PFSK-1 (cell line): Measurements from ENCODE around the gene GAS5.
A peak's percentile ranks its signal among the peaks of the same experiment; 100 is the strongest.

Experiments
- FOXP2 ChIP-seq: optimal IDR thresholded peaks from 2 replicates; pipeline ENCODE3; 2011; ENCODE audit warnings: borderline replicate concordance, control low read depth, inconsistent platforms; ENCODE audit not compliant: insufficient read depth; ENCODE audit errors: extremely low read length, extremely low read depth
- POLR2AphosphoS5 ChIP-seq: IDR thresholded peaks from 2 replicates; pipeline ENCODE4 v1.6.1; 2012; ENCODE audit warnings: low read depth, mild to moderate bottlenecking, control low read depth, low read length, moderate library complexity
- SIN3A ChIP-seq: IDR thresholded peaks from 2 replicates; pipeline ENCODE4 v1.6.1; 2012; ENCODE audit warnings: mild to moderate bottlenecking, low read length, moderate library complexity, borderline replicate concordance; ENCODE audit not compliant: insufficient read depth
- TAF1 ChIP-seq: IDR thresholded peaks from 2 replicates; pipeline ENCODE4 v1.6.1; 2012; ENCODE audit warnings: low read length, control low read depth, borderline replicate concordance; ENCODE audit not compliant: insufficient read depth
- TF ChIP-seq, protein P1 (sequence below), 2 experiments: IDR thresholded peaks; 2 replicates each; pipeline versions ENCODE4 v1.6.1 to v1.8.0; 2011 to 2012; ENCODE audit warnings: low read depth in 2 of 2, low read length in 2 of 2, control low read depth in 1 of 2, inconsistent platforms in 1 of 2, mild to moderate bottlenecking in 1 of 2, moderate library complexity in 1 of 2; ENCODE audit not compliant: insufficient read depth in 1 of 2

The GAS5 gene

DNA sequence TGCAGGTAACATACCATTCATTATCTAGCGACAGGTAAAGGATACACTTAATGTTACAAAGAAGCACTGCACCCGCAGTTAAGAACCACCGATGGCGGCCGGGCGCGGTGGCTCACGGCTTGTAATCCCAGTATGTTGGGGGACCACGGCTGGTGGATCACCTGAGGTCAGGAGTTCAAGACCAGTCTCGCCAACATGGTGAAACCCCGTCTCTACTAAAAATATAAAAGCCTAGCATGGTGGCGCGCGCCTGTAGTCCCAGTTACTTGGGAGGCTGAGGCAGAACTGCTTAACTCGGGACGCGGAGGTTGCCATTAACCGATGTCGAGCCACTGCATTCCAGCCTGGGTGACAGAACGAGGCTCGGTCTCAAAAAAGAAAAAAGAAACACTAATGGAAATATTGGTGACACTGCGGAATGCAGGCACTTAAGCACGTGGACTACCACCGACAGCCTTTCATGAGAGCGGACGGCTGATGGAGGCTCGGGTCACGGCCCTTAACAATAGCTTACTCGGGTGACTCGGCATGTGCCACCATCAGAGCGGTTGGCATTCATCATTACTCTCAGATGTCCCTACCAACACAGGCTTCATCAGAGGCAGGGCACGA lies 542 bp downstream of the GAS5 start:
- TF ChIP-seq TAF1 (0 out of 2 replicates have a peak, but pooled peaks have one; percentile 33), FOXP2 (no peak), SIN3A (no peak)

DNA sequence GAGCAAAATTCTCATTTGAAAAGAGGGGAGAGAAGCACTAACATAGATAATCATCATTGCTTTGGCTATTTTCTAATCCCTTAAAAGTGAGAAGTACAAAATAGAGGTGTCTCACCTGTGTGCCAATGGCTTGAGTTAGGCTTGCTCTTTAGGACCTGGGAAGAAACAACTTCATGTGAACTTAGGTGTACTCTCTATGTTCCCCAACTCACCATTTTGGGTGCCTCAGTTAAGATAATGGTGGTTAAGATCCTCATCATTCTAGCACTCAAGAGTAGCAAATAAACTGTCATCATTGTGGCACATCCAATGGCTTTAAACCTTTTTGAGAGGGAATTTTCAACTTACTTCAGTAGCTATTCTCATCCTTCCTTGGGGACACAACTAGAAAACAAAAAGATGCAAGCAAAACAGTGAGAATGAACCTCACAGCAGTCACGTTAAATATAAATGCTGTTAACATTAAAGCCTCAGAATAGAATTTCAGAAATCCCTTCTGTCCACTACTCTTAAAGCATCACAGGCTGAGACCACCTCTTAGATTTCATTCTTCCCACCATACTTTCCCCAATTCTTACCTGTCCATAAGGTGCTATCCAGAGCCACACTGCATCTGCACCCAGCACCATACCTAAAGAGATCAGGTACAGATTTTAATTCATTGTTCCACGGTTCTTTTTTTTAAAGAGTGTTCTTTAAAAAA lies 1.2 kb downstream of the GAS5 start:
- TF ChIP-seq FOXP2, result no peak
- TF ChIP-seq POLR2AphosphoS5, result 0 out of 2 replicates have a peak, but pooled peaks have one; percentile 9

DNA sequence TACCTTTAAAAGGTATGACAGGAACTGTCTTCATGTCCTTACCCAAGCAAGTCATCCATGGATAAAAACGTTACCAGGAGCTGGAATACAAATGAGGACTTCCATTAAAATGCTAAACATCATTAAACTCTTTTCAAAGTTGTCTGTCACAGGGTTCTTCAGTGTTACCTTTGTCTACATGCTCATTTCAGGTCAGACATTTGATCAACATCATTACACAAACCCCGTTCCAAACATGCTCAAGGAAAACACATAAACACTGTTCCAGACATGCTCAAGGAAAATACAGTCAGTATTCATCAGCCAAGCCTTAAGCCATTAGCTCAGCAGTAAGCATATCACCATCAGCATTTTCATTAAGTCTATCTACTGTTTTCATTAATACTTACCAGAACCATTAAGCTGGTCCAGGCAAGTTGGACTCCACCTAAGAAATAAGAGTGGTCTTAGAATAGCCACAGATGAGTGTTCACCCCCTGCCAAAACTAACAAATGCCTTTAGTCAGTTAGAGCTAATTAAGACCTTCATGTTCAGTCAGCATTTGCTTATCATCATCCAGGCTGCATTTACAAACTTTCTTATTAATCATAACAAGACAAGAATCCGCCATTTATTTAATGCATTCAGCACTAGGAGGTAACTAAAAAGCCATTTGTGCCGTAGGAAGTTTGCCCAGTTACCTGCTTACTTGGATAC lies 2.2 kb downstream of the GAS5 start:
- TF ChIP-seq, protein P1, sequence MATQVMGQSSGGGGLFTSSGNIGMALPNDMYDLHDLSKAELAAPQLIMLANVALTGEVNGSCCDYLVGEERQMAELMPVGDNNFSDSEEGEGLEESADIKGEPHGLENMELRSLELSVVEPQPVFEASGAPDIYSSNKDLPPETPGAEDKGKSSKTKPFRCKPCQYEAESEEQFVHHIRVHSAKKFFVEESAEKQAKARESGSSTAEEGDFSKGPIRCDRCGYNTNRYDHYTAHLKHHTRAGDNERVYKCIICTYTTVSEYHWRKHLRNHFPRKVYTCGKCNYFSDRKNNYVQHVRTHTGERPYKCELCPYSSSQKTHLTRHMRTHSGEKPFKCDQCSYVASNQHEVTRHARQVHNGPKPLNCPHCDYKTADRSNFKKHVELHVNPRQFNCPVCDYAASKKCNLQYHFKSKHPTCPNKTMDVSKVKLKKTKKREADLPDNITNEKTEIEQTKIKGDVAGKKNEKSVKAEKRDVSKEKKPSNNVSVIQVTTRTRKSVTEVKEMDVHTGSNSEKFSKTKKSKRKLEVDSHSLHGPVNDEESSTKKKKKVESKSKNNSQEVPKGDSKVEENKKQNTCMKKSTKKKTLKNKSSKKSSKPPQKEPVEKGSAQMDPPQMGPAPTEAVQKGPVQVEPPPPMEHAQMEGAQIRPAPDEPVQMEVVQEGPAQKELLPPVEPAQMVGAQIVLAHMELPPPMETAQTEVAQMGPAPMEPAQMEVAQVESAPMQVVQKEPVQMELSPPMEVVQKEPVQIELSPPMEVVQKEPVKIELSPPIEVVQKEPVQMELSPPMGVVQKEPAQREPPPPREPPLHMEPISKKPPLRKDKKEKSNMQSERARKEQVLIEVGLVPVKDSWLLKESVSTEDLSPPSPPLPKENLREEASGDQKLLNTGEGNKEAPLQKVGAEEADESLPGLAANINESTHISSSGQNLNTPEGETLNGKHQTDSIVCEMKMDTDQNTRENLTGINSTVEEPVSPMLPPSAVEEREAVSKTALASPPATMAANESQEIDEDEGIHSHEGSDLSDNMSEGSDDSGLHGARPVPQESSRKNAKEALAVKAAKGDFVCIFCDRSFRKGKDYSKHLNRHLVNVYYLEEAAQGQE (IDR thresholded peaks at IDR 0.05; ENCODE audit: insufficient read depth in 1 of 2, low read depth in 2 of 2, low read length in 2 of 2), result no peak
- TF ChIP-seq TAF1, result peak; percentile 71; the same call in 1 of the 2 replicates
- peak; percentile 69 for TF ChIP-seq POLR2AphosphoS5
- TF ChIP-seq SIN3A, result 0 out of 2 replicates have a peak, but pooled peaks have one; percentile 33
- no peak for TF ChIP-seq FOXP2

DNA sequence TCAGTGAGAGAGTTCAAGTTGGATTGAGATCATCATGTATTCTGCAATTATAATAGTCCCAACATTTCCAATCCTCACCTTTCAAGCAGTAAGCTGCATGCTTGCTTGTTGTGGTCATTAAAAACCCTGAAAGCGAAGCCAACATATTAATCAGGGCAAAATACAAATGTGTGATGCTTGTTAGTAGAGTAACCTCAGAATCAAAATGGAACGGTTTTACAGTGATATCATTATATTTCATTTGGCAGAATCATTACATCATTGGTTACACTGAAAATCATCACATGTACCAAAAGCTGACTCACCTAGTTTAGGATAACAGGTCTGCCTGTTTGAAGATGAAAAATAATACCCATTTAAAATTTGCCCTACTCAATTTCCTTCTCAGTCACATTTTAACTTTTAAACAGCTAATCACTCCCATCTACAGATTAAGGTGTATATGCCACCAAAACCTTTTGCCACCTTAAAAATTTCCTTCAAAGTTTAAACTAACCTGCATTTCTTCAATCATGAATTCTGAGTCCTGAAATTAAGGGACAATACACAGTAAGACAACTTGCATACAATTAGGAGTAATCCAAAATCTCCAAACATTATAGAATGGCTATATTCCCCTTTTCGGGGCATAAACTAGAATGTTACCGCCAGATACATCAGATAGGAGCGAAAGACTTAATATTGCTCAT lies 3.5 kb downstream of the GAS5 start:
- 0 out of 2 replicates have a peak, but pooled peaks have one; percentile 52 for TF ChIP-seq POLR2AphosphoS5
- no peak for TF ChIP-seq FOXP2
- TF ChIP-seq SIN3A, result no peak
- TF ChIP-seq TAF1, result no peak

DNA sequence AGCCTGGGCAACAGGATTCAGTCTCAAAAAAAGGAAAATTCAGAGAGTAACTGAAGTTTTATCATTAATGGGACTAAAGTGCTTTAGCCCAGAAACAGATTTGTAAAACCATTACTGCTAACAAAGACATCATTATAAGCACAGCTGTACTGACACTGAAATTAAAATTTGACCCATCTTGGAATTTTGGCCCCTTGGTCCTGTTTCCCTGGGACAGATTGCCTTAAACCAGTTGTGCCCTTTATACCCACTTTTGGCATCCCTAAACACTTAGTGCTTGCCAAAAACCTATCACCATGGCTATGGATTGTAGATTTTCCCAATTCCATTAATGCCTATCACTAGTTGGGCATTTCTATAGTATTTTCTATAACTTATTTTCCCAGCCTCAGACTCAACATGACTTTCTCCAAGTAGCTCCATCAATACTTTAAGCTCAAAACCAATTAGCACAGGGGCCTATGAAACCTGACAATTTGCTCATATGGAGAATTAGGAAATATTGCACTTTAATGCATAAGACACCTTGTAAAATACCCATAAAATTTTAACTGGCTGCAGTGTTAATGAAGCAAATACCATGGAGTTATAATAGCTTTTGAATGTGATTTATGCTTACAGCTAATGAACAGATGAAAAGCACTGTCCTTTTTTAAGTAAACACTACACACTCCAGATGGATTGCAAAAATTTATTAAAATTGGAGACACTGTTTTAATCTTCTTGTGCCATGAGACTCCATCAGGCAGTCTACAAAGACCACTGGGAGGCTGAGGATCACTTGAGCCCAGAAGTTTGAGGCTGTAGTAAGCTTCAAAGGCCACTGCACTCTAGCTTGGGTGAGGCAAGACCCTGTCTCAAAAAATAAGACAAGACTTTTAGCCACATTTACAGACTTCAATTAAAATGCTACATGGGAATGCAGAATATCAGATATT lies 4.3 kb downstream of the GAS5 start:
- TF ChIP-seq FOXP2, result no peak
- peak; percentile 42; the same call in 1 of the 2 replicates for TF ChIP-seq TAF1
- TF ChIP-seq, protein P1 (IDR thresholded peaks at IDR 0.05; ENCODE audit: insufficient read depth in 1 of 2, low read depth in 2 of 2, low read length in 2 of 2), result no peak
- TF ChIP-seq POLR2AphosphoS5, result peak; percentile 52
- TF ChIP-seq SIN3A, result 0 out of 2 replicates have a peak, but pooled peaks have one; percentile 2

DNA sequence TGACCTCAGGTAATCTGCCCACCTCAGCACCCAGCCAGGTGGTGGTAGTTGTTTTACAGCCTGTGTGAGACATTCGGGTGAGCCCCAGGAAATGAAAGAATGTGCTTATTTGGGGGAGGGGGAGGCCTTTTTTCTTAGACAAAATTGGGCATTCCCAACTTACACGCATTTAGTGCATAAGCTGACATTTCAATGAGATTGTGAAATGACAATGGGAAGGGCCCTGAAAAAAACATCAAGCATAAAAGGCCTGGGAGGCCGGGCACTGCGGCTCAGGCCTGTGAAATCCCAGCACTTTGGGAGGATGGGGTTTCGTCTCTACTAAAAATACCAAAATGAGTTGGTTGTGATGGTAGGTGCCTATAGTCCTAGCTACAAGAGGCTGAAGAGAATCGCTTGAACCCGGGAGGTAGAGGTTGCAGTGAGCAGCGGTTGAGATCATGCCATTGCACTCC lies 5.0 kb downstream of the GAS5 start:
- TF ChIP-seq FOXP2 (no peak), SIN3A (peak; percentile 2; the same call in 1 of the 2 replicates), POLR2AphosphoS5 (no peak; the same call in 1 of the 2 replicates), TAF1 (no peak)
